HG02981 (cell line): Measurements from ENCODE around the gene ZNF83.
"Not testable (repeated sequence)": the region's sequence is repeated elsewhere in the genome, so short reads cannot be mapped to it uniquely, and the experiment has no call there.

Experiments used
- ATAC-seq: cut with Tn5 transposase; IDR thresholded peaks from one replicate; pipeline ENCODE4 v1.9.1; 2021; ENCODE audit warnings: mild to moderate bottlenecking, moderate library complexity; ENCODE audit not compliant: unreplicated experiment

Gene ZNF83

GRCh38 chr19:52570000-52570861, 67.9 kb downstream of the ZNF83 start, which contains the start of gene ZNF701:
ZNF701 (plus strand) TSS chr19:52570287; CDS start chr19:52574148, 3,861 bp downstream.
- ATAC-seq = peak; percentile 93

GRCh38 chr19:52569638-52569999, 68.5 kb downstream of the ZNF83 start:
- ATAC-seq = not testable (repeated sequence)

GRCh38 chr19:52567921-52568320, 70.2 kb downstream of the ZNF83 start:
- no peak for ATAC-seq

GRCh38 chr19:52566588-52566987, 71.6 kb downstream of the ZNF83 start:
- ATAC-seq = no peak

- ATAC-seq = no peak
Observed at GRCh38 chr19:52566121-52566520, 72.0 kb downstream of the ZNF83 start.
